ENCODE measurements around the gene ASPG.

Gene ASPG

DNA sequence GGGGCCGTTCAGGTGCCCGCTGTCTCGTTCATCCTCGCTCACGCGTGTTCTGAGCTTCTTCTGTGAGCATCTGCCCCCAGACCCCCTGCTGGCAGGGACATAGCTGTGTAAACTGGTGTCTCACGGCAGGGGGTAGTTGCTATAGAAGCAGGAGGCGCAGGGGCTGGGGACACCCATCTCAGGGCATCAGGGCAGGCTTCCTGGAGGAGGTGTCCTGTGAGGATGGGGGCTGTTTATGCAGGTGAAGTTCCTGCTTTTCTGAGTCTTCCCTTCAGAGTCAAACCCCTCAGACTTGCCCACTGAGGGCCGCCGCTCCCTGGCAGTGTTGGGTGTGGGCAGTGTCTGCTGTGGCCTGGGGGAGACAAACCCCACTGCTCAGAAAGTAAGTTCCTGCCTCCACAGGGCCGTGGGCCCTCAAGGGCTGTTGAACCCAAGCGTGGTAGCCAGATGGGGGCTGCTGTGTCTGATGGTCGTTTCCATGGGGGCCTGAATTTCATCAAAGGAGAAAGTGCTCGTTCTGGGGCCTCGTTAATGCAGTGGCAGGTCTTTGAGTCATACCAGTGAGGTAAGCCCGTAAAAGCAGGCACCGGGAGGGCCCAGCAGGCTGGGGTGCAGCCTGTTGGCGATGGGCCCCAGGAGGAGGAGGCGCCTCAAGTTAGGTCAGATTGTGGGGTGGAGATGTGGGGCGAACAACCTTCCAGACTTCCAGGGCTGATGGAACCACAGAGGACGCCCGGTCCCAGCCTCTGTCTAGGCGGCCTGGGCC is 76.3 kb downstream of the ASPG start:
- H3K27me3 ChIP-seq (ENCODE audit: control insufficient read depth, insufficient read depth, low read length) = no peaks in the 10 kb centered on the region
- H3K36me3 ChIP-seq (ENCODE audit: control insufficient read depth, insufficient read depth, low read length) = peaks cover 26% of the 10 kb centered on the region
- H3K9ac ChIP-seq (ENCODE audit: low read depth, low read length) = no peak overlapping the region
- no peaks in the 10 kb centered on the region for H3K9me3 ChIP-seq (ENCODE audit: control insufficient read depth, insufficient read depth, low read length)
- no peaks in the 10 kb centered on the region for H3K4me1 ChIP-seq (ENCODE audit: control insufficient read depth, insufficient read depth, low read length)
- H3K4me3 ChIP-seq (ENCODE audit: low read depth, low read length) = no peak overlapping the region

DNA sequence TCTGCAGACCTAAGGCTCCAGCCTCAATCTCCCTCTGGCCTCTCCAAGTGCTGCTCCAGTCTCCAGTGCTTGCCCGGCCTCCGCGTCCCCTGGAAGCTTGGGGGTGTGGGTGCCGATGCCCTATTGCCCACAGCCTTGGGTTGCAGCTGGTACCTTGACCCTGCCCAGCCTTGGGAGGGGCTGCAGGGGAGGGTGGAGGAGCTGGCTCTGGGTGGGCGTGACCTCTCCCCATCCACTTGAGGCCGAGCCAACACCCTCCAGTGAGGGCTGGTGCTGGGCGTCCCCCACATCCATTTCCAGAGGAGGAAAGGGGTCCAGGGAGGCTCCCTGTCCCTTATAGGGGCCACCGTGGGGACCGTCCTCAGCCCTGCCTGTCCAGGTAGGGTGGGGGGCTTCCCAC is 77.0 kb downstream of the ASPG start:
- Histone ChIP-seq H3K27me3 (ENCODE audit: control insufficient read depth, insufficient read depth, low read length) (no peaks in the 10 kb centered on the region), H3K4me3 (ENCODE audit: low read depth, low read length) (no peak overlapping the region), H3K9ac (ENCODE audit: low read depth, low read length) (no peak overlapping the region), H3K36me3 (ENCODE audit: control insufficient read depth, insufficient read depth, low read length) (peaks cover 25% of the 10 kb centered on the region), H3K4me1 (ENCODE audit: control insufficient read depth, insufficient read depth, low read length) (no peaks in the 10 kb centered on the region), H3K9me3 (ENCODE audit: control insufficient read depth, insufficient read depth, low read length) (no peaks in the 10 kb centered on the region)

DNA sequence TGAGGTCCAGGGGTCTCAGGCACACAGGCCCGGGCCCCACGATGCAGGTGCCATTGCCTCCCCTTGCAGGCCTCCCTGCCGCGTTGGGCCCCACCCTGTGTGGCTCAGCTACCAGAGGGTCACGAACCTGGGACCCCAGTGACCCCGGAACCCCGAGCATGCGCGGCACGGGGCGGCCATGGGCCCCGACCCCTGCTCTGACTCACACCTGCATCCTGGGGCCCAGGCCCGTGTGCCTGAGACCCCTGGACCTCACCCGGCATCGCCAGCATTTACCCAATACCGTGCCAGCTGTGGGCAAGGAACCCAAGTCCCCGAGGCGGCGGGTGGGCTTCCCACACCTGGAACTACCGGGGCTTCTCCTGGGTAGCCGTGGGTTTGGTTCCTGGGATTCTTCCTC is 78.0 kb downstream of the ASPG start:
- Histone ChIP-seq H3K9ac (ENCODE audit: low read depth, low read length) (no peak overlapping the region), H3K36me3 (ENCODE audit: control insufficient read depth, insufficient read depth, low read length) (peaks cover 24% of the 10 kb centered on the region), H3K9me3 (ENCODE audit: control insufficient read depth, insufficient read depth, low read length) (no peaks in the 10 kb centered on the region), H3K4me3 (ENCODE audit: low read depth, low read length) (no peak overlapping the region), H3K4me1 (ENCODE audit: control insufficient read depth, insufficient read depth, low read length) (no peaks in the 10 kb centered on the region), H3K27me3 (ENCODE audit: control insufficient read depth, insufficient read depth, low read length) (no peaks in the 10 kb centered on the region)

DNA sequence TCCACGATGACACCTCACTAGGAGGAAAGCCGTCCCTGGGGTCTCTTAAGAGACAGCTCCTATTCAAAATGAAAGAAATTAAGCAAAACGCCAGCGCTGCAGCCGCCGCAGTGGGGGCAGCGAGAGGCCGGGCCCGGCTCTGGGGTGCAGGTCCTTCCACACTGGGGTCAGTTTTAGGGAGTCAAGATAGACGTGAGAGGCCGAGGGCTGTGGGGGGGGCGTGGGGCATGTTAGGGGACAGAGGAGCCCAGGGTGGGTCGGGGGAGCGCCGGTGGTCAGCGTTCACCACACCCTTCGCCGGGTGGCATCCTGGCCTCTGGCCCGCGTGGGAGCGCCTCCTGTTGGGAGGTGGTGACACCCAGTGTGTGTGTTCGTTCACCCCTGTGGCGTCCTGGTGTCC is 78.5 kb downstream of the ASPG start:
- no peaks in the 10 kb centered on the region for H3K27me3 ChIP-seq (ENCODE audit: control insufficient read depth, insufficient read depth, low read length)
- no peaks in the 10 kb centered on the region for H3K9me3 ChIP-seq (ENCODE audit: control insufficient read depth, insufficient read depth, low read length)
- no peaks in the 10 kb centered on the region for H3K4me1 ChIP-seq (ENCODE audit: control insufficient read depth, insufficient read depth, low read length)
- H3K36me3 ChIP-seq (ENCODE audit: control insufficient read depth, insufficient read depth, low read length) = peaks cover 20% of the 10 kb centered on the region
- no peak overlapping the region for H3K9ac ChIP-seq (ENCODE audit: low read depth, low read length)
- no peak overlapping the region for H3K4me3 ChIP-seq (ENCODE audit: low read depth, low read length)

DNA sequence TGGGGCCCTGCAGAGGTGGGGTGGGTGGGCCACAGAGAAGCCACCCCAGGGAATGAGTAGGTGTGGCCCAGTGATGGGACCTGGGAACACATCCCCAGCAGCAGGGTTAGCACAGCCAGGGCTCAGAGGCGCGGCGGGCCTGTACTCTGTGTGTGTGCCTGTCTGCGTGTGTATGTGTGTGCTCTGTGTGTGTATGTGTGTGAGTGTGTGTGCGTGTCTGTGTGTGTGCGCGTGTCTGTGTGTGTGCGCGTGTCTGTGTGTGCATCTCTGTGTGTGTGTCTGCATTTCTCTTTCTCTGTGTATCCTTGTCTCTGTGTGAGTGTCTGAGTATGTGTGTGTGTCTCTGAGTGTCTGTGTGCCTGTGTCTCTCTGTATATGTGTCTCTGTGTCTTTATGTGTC is 79.0 kb downstream of the ASPG start:
- H3K4me1 ChIP-seq (ENCODE audit: control insufficient read depth, insufficient read depth, low read length) = no peaks in the 10 kb centered on the region
- no peaks in the 10 kb centered on the region for H3K9me3 ChIP-seq (ENCODE audit: control insufficient read depth, insufficient read depth, low read length)
- peaks cover 15% of the 10 kb centered on the region for H3K36me3 ChIP-seq (ENCODE audit: control insufficient read depth, insufficient read depth, low read length)
- H3K4me3 ChIP-seq (ENCODE audit: low read depth, low read length) = no peak overlapping the region
- H3K9ac ChIP-seq (ENCODE audit: low read depth, low read length) = no peak overlapping the region
- H3K27me3 ChIP-seq (ENCODE audit: control insufficient read depth, insufficient read depth, low read length) = no peaks in the 10 kb centered on the region
